ENCODE results near the gene TMC5.

- TF ChIP-seq CTCF (IDR thresholded peaks at IDR 0.05; ENCODE audit: low read depth, low read length, missing input control) (no peak), MAX (IDR thresholded peaks at IDR 0.05) (no peak), JUND (IDR thresholded peaks at IDR 0.05) (no peak), EGR1 (IDR thresholded peaks at IDR 0.05; ENCODE audit: low read depth in 2 of 2) (no peak), RAD21 (IDR thresholded peaks at IDR 0.05) (no peak)
These were observed 33.0 kb upstream of the TMC5 start for GRCh38 chr16:19384656-19385055.

Data from liver (tissue), 3 donors.